HFFc6 (cell line): ENCODE results near the gene PTRH1. TPM values are rescaled to one million over a fixed set of nuclear protein-coding genes. Genes with fewer than 3 reads are reported as not detected.

ENCODE experiments used
- DNase-seq: peaks from one replicate; pipeline ENCODE4 v3.0.0-alpha.2; 2018
- H3K27ac Mint-ChIP-seq: 2 replicates; pipeline ENCODE4 v1.8.0; 2020; ENCODE audit warnings: mild to moderate bottlenecking, mixed read lengths
- H3K27me3 Mint-ChIP-seq: 2 replicates; pipeline ENCODE4 v1.8.0; 2021; ENCODE audit warnings: mild to moderate bottlenecking, moderate library complexity, mixed read lengths; ENCODE audit not compliant: insufficient read depth
- H3K36me3 Mint-ChIP-seq: 2 replicates; pipeline ENCODE4 v1.8.0; 2021; ENCODE audit warnings: low read depth, mixed read lengths
- H3K4me1 Mint-ChIP-seq: 2 replicates; pipeline ENCODE4 v1.8.0; 2020; ENCODE audit warnings: low read depth, mixed read lengths
- H3K4me3 Mint-ChIP-seq: 2 replicates; pipeline ENCODE4 v1.8.0; 2020; ENCODE audit warnings: mild to moderate bottlenecking, moderate library complexity, mixed read lengths
- H3K9me3 Mint-ChIP-seq: 2 replicates; pipeline ENCODE4 v1.8.0; 2020; ENCODE audit warnings: mild to moderate bottlenecking, mixed read lengths
- total RNA-seq, 6 experiments: library from RNA; stranded (reverse); fragmentation: NEBNext Ultra II Directional; extraction: Animal tissue kit (Norgen Biotek cat#: 25700); gene quantifications; 2 replicates in 1 of 6; 3 replicates in 5 of 6; pipeline ENCODE4 v1.2.3, GENCODE V29; 2021
- TF ChIP-seq, protein P1 (sequence below): fragments of 200-600 bp; sonication (generic); IDR thresholded peaks from 2 replicates; pipeline ENCODE4 v1.5.0; 2021; ENCODE audit warnings: antibody characterized with exemption, mild to moderate bottlenecking

PTRH1 gene
- total RNA-seq, 6 experiments from 2014 or later = 21.0 to 22.1 (median 21.5) TPM

DNA sequence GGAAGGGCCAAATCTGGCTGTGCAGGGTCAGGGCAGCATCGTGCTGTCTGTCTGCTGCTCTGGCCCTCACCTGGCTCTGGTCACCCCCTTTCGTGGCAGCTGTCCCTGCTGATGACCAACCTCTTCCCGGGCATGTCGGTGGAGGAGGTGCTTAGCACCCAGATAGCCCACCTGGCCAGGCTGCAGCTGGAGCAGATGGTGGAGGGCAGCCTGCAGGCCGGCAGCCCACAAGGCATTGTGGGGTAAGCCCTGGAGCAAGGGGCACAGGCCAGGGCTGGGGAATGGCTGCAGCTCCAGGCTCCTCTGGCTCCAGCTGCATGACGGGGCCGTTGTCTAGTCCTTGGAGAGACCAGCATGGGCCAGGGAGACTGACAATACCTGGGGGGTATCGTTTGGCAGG is 11.4 kb upstream of the PTRH1 start:
- Mint-ChIP-seq H3K27ac (no peak overlapping the region), H3K36me3 (no peaks in the 10 kb centered on the region), H3K4me3 (no peak overlapping the region), H3K27me3 (no peaks in the 10 kb centered on the region; the same call in 1 of the 2 replicates), H3K4me1 (peaks cover 10% of the 10 kb centered on the region), H3K9me3 (no peaks in the 10 kb centered on the region)
- no peak for DNase-seq
- TF ChIP-seq, protein P1, sequence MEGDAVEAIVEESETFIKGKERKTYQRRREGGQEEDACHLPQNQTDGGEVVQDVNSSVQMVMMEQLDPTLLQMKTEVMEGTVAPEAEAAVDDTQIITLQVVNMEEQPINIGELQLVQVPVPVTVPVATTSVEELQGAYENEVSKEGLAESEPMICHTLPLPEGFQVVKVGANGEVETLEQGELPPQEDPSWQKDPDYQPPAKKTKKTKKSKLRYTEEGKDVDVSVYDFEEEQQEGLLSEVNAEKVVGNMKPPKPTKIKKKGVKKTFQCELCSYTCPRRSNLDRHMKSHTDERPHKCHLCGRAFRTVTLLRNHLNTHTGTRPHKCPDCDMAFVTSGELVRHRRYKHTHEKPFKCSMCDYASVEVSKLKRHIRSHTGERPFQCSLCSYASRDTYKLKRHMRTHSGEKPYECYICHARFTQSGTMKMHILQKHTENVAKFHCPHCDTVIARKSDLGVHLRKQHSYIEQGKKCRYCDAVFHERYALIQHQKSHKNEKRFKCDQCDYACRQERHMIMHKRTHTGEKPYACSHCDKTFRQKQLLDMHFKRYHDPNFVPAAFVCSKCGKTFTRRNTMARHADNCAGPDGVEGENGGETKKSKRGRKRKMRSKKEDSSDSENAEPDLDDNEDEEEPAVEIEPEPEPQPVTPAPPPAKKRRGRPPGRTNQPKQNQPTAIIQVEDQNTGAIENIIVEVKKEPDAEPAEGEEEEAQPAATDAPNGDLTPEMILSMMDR = no peak

DNA sequence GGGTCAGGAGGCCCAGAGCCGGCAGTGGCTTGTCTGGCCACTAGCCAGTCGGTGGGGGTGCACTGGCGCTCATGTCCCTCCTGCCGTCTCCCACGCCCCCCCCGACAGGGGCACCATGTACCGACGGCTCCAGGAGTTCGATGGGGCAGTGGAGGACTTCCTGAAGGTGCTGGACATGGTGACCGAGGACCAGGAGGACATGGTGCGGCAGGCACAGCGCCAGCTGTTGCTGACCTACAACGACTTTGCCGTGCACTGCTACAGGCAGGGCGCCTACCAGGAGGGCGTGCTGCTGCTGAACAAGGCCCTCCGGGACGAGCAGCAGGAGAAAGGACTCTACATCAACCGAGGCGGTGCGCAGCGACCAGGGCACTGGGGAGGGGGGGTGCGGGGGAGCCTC is 8.5 kb upstream of the PTRH1 start:
- Mint-ChIP-seq H3K27me3 (no peaks in the 10 kb centered on the region; the same call in 1 of the 2 replicates), H3K36me3 (no peaks in the 10 kb centered on the region), H3K4me3 (no peak overlapping the region), H3K9me3 (no peaks in the 10 kb centered on the region), H3K27ac (no peak overlapping the region), H3K4me1 (peaks cover 23% of the 10 kb centered on the region)
- no peak for DNase-seq
- TF ChIP-seq, protein P1 = no peak

DNA sequence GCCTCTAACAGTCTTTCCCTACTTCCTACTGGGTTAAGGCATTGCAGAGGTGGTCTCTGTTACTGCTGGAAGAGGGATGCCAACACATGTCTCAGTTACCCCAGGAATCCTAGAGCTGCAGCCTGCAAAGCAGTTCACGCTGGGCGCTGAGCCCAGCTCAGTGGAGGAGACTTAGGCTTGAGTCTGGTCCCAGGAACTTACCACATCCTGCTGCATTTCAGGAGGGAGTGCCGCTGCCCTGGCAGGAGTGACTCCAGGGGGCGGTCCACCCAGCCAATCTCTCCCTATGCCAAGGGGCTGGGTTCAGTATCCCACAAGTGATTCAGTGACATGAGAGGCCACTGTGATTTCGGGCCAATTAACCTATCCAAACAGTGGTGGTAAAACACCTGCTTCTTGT is 8.0 kb upstream of the PTRH1 start:
- no peaks in the 10 kb centered on the region; the same call in 1 of the 2 replicates for H3K27me3 Mint-ChIP-seq
- no peak overlapping the region for H3K4me3 Mint-ChIP-seq
- H3K27ac Mint-ChIP-seq = no peak overlapping the region
- DNase-seq = peak; percentile 45
- H3K36me3 Mint-ChIP-seq = no peaks in the 10 kb centered on the region
- H3K9me3 Mint-ChIP-seq = no peaks in the 10 kb centered on the region
- TF ChIP-seq, protein P1 = peak; percentile 28; the same call in 1 of the 2 replicates
- H3K4me1 Mint-ChIP-seq = peaks cover 23% of the 10 kb centered on the region

DNA sequence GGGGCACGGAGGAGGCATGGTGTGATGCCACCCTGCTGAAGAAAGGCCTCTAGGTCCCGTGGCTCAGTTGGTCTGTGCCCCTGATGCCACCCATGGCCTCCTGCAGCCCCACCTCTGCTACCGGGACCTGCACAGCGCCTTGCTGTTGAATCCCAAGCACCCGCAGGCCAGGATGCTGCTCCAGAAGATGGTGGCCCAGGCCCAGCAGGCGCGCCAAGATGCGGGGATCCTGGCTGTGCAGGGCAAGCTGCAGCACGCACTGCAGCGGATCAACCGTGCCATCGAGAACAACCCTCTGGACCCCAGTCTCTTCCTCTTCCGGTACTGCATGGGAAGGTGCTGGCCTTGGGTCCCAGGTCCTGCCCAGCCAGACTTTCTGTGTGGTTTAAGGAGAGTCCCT is 7.5 kb upstream of the PTRH1 start:
- Mint-ChIP-seq H3K27ac (no peak overlapping the region), H3K27me3 (no peaks in the 10 kb centered on the region; the same call in 1 of the 2 replicates), H3K9me3 (no peaks in the 10 kb centered on the region), H3K36me3 (no peaks in the 10 kb centered on the region), H3K4me1 (peaks cover 23% of the 10 kb centered on the region), H3K4me3 (no peak overlapping the region)
- DNase-seq = no peak
- TF ChIP-seq, protein P1 = no peak

GRCh38 chr9:127722055-127722745 is 6.7 kb upstream of the PTRH1 start:
- Mint-ChIP-seq H3K27ac (no peak overlapping the region), H3K4me3 (no peak overlapping the region), H3K4me1 (peaks cover 23% of the 10 kb centered on the region), H3K9me3 (no peaks in the 10 kb centered on the region), H3K27me3 (no peaks in the 10 kb centered on the region; the same call in 1 of the 2 replicates), H3K36me3 (no peaks in the 10 kb centered on the region)
- DNase-seq = no peak
- TF ChIP-seq, protein P1 = no peak
